HUDEP-2 (cell line): ENCODE data around the gene ARHGAP9.

Experiments used
- DNase-seq, 76 experiments: peaks; one replicate each; lab custom pipeline; 2025; ENCODE audit not compliant: unreplicated experiment in 76 of 76; lab: John Stamatoyannopoulos, UW

ARHGAP9 gene

DNA sequence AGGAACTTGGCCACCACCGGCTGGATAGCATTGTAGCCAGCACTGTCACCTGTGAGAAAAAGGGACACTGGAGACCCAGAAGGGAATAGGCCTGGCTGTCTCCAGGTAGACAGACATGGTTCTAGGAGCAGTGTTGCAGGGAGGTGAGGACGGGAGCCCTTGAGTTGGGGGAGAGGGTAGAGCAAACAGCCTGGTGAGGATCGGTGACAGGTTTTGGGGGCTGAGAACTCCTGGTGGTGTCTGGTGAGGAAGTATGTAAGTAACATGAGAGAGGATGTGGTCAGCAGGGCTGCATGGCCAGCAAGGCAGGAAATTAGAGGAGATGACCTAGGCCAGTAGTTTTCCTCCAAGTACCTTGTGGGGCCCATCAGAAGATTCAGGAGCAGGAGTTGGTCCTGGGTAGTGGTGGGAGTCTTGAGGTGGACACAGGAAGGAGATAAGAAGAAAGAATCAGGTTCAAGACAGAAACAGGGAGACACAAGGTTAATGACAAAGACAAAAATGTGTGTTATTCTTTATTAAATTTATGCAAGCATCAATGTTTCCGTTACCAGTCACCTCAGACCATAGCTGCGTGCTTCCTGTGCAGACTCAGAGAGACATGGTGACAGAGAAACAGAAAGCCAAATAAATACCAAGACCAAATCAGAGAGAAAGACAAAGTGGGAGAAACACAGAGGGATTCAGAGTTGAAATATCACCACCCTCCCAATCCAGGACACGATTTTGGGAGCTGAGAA, at the start of gene ARHGAP9:
TSS of gene ARHGAP9 (minus strand) at position 491 of the 740 bp plus-strand sequence. CDS start at position 31, 460 bp downstream.
- no peak for DNase-seq

DNA sequence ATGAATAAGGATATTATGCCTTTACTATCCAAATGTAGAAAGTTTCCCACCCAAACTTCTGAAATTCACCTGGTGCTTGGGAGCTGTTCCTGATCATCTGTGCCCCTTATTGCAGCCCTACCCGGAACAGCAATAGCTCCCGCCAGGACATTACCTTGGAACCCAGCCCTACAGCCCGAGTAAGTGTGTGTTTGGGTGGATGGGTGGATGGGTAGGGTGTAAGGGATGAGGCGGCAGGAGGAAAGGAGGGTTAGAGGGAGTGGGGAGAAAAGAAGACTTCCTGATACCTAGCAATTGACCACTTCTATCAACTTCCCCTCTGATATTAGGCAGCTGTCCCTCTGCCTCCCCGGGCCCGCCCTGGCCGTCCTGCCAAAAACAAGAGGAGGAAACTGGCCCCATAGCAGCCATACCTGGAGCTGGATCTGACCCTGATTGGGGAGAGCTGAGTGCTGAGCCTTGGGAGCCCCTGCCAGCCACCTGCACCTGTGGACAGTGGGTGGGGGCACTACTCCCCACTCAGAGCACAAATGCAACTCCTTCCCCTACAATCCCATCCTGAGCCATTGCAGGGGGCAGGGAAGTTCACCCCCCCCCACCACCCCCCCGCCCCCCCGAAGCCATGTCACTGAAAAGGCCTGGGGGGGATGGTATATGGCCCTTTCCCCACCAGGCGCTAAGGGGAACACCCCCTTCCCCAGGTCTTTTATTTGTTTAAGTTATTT, 49.3 kb upstream of the ARHGAP9 start:
- DNase-seq: no peak

DNA sequence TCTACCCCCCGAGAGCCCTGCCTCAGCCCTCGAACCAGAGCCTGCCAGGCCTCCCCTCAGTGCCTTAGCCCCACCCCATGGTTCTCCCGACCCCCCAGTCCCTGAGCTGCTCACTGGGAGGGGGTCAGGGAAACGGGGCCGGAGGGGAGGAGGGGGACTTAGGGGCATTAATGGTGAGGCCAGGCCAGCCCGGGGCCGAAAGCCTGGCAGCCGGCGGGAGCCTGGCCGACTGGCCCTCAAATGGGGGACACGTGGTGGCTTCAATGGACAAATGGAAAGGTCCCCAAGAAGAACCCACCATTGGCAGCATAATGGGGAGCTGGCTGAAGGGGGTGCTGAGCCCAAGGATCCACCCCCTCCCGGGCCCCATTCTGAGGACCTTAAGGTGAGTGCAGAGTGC, 48.5 kb upstream of the ARHGAP9 start:
- no peak for DNase-seq

DNA sequence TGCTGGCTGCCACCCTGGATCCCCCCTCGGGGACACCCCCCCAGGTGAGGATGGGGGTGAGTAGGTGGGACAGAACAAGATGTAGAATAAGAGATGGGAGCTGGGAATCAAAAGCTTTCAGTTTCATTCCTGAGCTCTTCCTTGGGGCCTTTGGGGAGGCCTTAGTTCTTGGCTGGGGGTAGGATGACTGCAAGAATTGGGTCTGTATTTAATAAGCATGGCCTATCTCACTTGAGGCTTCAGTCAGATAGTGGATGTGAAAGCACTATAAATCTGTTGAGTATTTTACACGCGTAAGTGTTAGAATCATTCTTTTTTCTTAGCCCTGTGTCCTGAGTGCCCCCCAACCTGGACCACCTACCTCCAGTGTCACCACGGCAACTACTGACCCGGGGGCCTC, 47.5 kb upstream of the ARHGAP9 start:
- DNase-seq: no peak

DNA sequence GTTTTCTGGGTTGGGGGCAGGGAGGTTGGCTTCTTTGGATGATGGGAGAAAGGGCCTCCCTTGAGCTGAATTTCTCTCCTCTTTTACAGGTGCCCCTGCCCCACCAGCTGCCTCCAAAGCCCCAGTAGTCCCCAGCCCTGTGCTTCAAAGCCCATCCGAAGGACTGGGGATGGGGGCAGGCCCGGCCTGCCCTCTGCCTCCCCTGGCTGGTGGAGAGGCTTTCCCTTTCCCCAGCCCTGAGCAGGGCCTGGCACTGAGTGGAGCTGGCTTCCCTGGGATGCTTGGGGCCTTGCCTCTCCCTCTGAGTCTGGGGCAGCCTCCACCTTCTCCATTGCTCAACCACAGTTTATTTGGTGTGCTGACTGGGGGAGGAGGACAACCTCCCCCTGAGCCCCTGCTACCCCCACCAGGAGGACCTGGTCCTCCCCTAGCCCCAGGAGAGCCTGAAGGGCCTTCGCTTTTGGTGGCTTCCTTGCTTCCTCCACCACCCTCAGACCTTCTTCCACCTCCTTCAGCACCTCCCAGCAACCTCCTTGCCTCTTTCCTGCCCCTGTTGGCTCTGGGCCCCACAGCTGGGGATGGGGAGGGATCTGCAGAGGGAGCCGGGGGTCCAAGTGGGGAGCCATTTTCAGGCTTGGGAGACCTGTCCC, 46.9 kb upstream of the ARHGAP9 start:
- DNase-seq: no peak

DNA sequence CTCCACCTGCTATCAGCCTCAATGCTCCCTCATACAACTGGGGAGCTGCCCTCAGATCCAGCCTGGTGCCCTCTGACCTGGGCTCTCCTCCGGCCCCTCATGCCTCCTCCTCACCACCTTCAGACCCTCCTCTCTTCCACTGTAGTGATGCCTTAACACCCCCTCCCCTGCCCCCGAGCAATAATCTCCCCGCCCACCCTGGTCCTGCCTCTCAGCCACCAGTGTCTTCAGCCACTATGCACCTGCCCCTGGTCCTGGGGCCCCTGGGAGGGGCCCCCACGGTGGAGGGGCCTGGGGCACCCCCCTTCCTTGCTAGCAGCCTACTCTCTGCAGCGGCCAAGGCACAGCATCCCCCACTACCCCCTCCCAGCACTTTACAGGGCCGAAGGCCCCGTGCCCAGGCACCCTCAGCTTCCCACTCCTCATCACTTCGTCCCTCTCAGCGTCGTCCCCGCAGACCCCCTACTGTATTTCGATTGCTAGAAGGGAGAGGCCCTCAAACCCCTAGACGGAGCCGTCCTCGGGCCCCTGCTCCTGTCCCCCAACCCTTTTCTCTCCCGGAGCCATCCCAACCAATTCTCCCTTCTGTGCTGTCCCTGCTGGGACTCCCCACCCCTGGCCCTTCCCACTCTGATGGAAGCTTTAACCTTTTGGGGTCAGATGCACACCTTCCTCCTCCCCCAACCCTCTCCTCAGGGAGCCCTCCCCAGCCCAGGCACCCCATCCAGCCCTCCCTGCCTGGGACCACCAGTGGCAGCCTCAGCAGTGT, 46.1 kb upstream of the ARHGAP9 start:
- no peak for DNase-seq

DNA sequence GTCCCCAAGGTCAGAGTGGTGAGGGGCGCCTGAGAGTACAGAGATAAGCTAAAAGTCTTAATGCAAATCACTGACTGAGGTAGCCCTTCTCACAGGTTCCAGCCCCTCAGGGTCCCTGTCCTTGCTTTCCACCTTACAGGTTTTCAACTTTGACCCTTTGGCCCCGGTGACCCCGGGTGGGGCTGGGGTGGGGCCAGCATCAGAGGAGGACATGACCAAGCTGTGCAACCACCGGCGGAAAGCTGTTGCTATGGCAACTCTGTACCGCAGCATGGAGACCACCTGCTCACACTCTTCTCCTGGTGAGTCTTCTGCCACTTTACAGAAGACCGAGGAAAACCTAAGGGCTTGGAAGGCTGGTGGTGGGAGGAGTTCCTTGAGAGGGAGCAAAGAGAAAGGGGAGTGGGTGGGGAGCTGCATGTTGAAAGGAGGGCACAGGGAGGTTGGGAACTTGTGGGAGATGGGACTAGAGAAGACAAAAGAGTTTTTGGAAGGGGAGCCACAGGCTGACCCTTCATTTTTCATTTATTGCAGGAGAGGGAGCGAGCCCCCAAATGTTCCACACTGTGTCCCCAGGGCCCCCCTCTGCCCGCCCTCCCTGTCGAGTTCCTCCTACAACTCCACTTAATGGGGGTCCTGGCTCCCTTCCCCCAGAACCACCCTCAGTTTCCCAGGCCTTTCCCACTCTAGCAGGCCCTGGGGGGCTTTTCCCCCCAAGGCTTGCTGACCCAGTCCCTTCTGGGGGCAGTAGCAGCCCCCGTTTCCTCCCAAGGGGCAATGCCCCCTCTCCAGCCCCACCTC, 45.3 kb upstream of the ARHGAP9 start:
- no peak for DNase-seq

DNA sequence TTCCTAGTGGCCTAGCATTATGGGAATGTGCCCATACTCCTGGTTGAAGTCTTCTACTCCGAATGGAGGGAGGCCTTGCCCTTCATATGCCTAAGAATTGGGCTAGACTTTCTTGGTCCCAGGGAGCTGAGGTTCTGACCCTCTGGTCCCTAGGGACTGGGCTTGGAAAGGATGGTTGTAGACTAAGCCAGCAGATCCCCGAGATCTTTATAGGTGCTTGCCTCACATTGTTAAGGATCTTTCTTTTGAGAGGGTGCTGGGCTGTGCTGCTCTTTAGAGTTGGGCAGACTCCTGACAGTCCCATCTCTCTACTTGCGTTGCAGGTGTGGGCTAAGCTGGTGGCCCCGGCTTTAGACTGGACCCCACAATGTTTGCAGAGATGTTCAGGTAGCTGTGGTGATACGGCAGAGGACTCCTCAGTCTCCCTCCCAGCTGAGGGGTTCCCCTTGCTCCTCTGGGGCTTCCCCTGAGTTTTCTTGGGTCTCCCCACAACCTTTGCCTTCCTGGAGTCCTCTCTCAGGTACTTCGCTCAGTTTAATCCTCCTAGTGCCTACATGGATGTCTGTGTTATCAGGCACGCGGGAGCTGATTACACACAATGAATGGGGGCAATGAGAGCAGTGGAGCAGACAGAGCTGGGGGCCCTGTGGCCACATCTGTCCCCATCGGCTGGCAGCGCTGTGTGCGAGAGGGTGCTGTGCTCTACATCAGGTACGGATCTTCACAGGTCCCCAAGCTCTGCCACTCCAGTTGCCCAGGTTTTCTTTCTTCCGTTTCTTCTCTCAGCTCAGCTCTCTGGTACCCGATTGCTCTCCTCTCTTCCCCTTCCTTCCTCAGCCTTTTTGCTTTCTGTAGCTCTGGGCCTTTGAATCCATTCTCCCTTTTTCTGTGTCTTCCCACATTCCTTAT, 44.3 kb upstream of the ARHGAP9 start:
- DNase-seq: no peak

DNA sequence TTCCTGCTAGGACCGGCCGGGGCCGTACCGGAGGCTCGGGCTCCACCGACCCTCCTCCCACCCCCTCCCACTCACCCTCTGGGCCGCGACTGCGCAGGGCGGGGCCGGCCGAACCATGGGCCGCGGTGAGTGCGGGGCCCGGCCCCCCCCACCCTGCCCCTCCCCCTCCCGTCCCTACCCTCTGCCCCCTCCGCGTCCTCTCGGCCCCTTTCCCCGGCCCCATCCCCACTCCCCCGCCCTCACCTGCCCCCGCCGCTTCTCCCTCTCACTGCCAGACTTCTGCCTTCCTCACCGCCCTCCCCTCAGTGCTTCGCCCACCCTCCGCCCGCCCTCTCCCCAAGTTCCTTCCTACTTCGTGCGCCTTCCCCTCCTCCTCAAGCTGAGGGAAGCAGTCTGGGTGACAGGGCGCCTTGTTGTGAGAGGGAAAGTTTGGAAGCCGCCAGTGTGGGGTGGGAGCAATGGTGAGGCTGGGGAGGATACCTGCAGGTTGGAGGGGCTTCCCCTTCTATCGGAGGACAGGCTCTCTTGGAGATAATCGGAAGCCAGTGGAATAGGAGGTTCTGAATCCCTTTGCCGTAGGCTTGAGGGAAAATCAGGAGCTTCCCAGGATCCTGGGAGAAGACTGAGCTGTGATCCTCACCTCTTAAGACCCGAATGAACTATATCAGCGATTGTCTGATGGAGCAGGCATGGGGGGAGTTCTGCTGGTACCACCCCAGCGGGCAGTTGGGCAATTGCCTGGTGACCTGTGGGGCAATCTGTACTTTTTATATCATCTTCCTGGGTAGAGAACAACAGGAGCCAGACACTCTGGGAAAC, 43.4 kb upstream of the ARHGAP9 start:
- DNase-seq: peak in 4 of 76 experiments; percentile 11 to 41 (median 22)

DNA sequence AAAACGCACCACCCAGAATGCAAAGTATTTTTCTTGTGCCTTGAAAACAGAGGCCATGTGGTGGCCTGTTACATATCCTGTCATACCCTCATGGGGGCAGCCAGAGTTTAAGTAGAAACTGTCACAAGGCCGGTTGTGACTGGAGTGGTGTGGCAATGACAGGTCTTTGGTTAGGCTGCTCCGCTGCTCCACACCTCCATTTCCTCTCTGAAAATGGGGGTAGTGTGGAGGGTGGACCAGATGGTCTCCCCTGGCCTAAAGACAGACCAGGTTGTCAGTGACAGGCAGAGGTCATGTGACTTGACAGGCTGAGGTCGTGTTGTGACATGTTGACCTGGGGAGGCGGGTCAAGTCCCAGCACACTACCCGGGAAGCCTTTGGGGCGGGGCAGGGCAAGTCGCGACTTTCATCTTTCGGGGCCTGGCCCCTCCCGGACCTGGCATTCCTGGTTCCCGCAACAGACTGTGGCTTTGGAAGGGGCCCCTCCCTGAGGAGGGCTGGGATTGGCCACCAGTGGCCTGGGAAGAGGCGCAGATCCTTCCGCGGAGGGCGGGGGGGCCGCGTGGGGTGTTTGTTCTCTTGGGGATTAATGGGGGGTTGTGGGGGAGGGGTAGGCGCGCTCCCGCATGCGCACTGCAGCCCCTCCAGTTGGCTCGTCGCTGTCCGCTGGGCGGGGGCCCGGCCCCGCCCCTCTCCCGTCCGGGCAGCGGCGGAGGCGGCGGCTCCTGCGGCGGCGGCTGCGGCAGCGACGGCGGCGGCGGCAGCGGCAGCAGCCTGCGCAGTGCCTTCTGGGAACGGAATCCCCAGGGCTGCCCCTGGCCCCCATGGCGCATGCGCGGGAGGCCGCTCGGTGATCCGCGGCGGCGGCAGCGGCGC, 42.6 kb upstream of the ARHGAP9 start, which contains the start of gene MBD6:
TSS of gene MBD6 (plus strand) at position 814 of the 876 bp plus-strand sequence. CDS start 1,480 bp downstream, outside the sequence.
- DNase-seq: peak; percentile 66 to 96 (median 89)

DNA sequence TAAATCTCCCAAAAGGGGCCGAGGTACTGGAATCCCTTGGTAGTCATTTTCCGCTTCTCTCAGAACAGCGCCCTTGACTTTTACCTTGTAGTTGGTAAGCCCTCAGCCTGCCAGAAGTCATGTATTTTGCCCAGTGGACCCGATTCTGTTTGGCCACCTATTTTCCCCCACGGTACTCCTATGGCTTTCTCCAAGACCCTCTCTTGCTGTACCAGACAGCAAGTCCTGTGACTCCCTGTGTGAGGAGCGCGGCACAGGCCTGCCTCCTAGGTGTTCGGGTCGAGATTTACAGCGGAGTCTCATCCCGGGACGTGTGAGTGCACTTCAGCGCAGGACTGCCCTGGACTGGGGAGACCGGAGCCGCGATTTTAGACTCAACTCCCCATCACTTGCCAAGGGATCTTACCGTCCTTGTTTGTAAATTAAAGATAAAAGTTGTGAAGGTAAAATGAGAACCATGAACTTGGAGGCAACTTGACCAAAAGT, 41.9 kb upstream of the ARHGAP9 start:
- peak in 7 of 76 experiments; percentile 12 to 56 (median 40) for DNase-seq

DNA sequence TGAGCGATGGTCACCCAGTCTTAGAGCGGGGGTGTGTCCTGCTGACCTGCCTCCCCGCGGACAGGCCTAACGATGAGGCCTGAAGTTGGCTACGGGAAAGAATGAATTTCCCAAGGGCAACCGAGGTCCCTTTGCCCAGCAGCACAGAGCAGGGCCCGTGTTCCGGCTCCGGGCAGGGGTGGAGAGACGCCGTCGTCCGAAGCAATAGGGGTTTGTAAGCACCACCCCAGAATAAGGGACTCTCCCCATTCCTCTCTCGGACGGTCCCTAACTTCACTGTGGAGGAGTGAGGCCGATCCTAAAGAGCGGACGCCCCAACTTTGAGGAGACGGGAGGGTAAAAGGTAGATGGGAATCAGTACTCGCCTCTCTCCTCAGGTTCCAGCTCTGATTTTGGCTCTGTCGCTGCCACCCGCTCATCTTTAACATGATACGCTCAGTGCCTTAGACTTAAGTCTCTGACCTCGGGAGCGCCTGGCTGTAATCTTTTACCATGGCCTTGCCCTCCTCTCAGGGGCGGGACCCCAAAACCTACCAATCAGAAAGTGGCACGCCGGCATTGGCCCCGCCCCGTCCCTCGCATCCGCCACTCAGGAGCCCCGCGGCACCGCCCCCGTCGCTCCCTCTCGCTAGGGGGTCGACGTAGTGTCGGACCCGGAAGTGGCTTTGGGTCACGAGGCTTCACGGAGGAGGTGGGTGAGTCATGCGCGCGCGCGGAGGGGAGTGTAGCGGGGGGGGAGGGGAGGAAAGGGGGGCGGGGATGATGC, 40.6 kb upstream of the ARHGAP9 start, which contains the start of gene DDIT3:
TSS of gene DDIT3 (minus strand) at position 462 of the 766 bp plus-strand sequence. CDS start 3,108 bp downstream, outside the sequence.
- DNase-seq: peak; percentile 32 to 99 (median 98)

DNA sequence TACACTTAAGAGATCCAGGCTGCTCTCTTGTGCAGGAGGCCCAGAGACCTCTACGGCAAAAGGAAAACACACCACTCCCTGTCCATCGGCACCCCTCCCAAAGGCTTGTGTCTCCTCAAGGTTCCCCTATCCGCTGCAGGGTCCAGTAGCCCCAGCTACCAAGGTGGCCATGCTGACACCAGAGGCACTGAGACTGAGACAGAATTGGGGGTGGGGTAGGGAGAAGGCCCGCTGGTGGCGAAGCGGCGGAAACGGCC, 40.1 kb upstream of the ARHGAP9 start:
- DNase-seq: peak in 12 of 76 experiments; percentile 8 to 50 (median 34)

DNA sequence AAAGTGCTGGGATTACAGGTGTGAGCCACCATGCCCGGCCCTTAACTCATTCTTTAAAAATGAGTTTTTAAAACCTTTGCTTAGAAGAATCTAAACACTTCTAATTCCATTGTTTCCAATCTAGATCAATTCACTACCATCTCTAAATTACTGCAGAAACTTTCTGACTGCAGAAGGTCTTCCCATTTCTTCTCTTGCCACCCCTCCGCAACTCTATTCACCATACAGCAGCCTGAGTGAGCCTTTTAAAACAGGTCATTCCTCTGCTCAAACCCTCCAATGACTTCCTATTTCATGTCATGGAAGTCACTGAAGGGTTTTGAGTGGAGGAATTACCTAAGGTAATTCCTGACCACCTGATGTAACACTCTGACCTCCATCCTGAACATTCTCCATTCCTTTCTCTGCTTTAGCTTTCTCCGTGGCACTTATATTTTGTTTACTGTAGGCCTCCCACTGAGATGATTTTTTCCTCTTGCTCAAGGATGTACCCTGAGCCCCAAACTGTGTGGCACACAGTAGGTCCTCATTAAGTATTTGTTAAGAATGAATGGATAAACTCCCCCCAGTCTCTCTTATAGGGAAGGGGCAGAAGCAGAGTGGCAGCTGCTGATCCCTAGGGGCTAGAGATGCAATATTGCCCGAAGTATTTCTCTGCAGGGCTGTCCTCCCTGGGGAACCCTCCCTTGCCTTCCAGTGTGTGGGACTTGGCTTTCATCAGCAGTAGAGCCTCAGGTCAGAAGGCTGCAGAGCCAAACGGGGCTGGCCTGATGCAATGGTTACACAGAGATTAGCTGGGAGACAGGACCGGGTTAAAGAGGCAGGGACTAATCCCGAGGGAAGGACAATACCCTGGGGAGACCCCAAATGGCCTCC, 39.5 kb upstream of the ARHGAP9 start:
- peak in 18 of 76 experiments; percentile 2 to 41 (median 21) for DNase-seq
